Measurements from ENCODE around the gene DCHS1. TPM values are rescaled to one million over a fixed set of nuclear protein-coding genes. Genes with fewer than 3 reads are reported as not detected.

DCHS1 gene
- total RNA-seq, 6 donors from 2014 or later = 9.2 to 32.2 (median 12.8) TPM

DNA sequence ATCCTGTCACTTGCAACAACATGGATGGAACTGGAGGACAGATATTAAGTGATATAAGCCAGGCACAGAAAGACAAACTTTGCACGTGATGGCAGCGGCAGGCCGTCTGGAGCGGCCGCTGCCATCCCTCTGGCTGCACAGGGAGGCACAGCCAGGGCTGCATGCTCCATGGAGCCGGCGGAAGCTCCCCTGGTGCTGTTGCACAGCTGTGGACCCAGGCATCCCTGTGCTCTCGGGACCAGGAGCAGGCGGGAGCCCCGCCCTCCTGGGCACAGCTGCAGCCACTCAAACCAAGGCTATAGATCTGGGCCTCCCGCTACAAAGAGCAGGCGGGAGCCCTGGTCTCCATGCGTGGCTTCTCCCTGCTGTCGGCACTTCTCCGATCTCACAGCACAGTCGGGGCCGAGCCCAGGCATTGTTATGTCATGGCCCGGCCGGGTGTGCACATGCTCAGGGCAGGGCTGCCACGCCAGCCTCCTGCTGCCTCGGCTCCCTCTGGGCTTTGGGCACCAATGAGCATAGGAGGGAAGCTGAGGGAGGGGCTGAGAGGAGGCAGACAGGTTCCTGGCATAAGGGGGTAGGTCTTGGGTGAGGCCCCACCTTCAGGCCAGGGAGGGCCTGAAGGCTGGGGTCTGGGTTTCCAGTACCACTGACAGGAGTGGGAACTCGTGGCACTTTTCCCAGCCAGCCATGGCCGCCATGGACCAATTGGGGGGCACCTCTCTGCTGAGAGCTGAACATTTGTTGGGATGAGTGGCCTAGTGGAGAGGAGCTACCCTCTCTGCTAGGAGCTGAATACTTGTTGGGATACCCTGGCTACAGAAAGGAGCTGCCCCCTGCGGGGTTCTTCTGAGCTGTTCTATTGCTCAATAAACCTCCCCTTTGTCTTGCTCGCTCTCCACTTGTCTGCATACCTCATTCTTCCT is 68.9 kb downstream of the DCHS1 start:
- ATAC-seq (ENCODE audit: low FRiP score in 2 of 2) (peak; percentile 23 to 34), DNase-seq (peak in 1 of 2 donors; percentile 69)
- Histone ChIP-seq H3K27me3 (no peaks in the 10 kb centered on the region), H3K27ac (no peak overlapping the region), H3K4me1 (no peaks in the 10 kb centered on the region), H3K4me3 (no peak overlapping the region), H3K36me3 (peaks cover 0 to 2% (median 0%) of the 10 kb centered on the region in 4 donors), H3K9me3 (peaks cover 4 to 14% (median 9%) of the 10 kb centered on the region in 4 donors)
- 95 to 99% methylated on average over 10 to 25 of the region's 25 CpGs for WGBS, 2 donors
- TF ChIP-seq EP300 (IDR thresholded peaks at IDR 0.05) (no peak), POLR2A (IDR thresholded peaks at IDR 0.05) (no peak), POLR2AphosphoS5 (IDR thresholded peaks at IDR 0.05) (no peak)
- TF ChIP-seq, protein P1, sequence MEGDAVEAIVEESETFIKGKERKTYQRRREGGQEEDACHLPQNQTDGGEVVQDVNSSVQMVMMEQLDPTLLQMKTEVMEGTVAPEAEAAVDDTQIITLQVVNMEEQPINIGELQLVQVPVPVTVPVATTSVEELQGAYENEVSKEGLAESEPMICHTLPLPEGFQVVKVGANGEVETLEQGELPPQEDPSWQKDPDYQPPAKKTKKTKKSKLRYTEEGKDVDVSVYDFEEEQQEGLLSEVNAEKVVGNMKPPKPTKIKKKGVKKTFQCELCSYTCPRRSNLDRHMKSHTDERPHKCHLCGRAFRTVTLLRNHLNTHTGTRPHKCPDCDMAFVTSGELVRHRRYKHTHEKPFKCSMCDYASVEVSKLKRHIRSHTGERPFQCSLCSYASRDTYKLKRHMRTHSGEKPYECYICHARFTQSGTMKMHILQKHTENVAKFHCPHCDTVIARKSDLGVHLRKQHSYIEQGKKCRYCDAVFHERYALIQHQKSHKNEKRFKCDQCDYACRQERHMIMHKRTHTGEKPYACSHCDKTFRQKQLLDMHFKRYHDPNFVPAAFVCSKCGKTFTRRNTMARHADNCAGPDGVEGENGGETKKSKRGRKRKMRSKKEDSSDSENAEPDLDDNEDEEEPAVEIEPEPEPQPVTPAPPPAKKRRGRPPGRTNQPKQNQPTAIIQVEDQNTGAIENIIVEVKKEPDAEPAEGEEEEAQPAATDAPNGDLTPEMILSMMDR (IDR thresholded peaks at IDR 0.05) = no peak

DNA sequence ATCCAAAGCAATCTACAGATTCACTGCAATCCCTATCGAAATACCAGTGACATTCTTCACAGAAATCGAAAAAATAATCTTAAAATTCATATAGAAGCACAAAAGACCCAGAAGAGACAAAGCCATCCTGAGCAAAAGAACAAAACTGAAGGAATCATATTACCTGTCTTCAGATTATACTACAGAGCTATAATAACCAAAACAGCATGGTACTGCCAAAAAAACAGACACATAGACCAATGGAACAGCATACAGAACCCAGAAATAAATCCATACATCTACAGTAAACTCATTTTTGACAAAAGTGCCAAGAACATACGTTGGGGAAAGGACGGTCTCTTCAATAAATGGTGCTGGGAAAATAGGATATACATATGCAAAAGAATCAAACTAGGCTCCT is 71.1 kb downstream of the DCHS1 start:
- TF ChIP-seq POLR2A (IDR thresholded peaks at IDR 0.05) (no peak), POLR2AphosphoS5 (IDR thresholded peaks at IDR 0.05) (no peak), EP300 (IDR thresholded peaks at IDR 0.05) (no peak)
- TF ChIP-seq, protein P1 (IDR thresholded peaks at IDR 0.05) = no peak
- peaks cover 4 to 14% (median 9%) of the 10 kb centered on the region in 4 donors for H3K9me3 ChIP-seq
- no peak overlapping the region for H3K4me3 ChIP-seq
- WGBS, 2 donors = 92 to 97% methylated on average over 4 of the region's 4 CpGs
- no peak for ATAC-seq (ENCODE audit: low FRiP score in 2 of 2)
- no peaks in the 10 kb centered on the region for H3K36me3 ChIP-seq
- H3K4me1 ChIP-seq = no peaks in the 10 kb centered on the region
- H3K27ac ChIP-seq = no peak overlapping the region
- DNase-seq = no peak
- H3K27me3 ChIP-seq = no peaks in the 10 kb centered on the region

DNA sequence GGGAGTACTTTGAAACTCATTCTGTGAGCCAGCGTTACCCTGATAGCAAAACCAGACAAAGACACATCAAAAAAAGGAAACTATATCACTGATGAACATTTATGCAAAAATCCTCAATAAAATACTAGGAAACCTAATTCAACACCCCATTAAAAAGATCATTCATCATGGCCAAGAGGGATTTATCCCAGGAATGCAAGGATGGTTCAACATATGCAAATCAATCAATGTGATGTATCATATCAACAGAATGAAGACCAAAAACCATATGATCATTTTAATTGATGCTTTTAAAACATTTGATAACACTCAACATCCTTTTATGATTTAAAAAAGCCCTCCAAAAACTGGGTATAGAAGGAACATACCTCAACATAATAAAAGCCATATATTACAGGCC is 72.0 kb downstream of the DCHS1 start:
- no peaks in the 10 kb centered on the region for H3K27me3 ChIP-seq
- WGBS, 2 donors = 96 to 98% methylated on average over 1 of the region's 1 CpG
- no peak overlapping the region for H3K27ac ChIP-seq
- no peaks in the 10 kb centered on the region for H3K4me1 ChIP-seq
- H3K4me3 ChIP-seq = no peak overlapping the region
- TF ChIP-seq, protein P1 (IDR thresholded peaks at IDR 0.05) = no peak
- TF ChIP-seq POLR2A (IDR thresholded peaks at IDR 0.05) (no peak), EP300 (IDR thresholded peaks at IDR 0.05) (no peak), POLR2AphosphoS5 (IDR thresholded peaks at IDR 0.05) (no peak)
- peaks cover 4 to 14% (median 9%) of the 10 kb centered on the region in 4 donors for H3K9me3 ChIP-seq
- DNase-seq (no peak), ATAC-seq (ENCODE audit: low FRiP score in 2 of 2) (no peak)
- no peaks in the 10 kb centered on the region for H3K36me3 ChIP-seq

DNA sequence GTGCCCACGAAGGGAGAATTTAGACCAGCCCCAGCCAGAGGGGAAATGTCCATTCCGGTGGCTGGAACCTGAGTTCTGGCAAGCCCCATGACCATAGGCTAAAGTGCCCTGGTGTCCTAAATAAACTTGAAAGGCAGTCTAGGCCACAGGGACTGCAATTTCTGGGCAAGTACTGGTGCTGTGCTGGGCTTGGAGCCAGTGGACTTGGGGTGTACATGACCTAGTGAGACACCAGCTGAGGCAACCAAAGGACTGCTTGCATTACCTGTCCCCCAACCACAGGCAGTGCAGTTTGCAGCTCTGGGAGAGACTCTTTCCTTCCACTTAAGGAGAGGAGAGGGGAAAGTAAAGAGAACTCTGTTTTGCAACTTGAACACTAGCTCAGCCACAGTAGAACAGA is 75.9 kb downstream of the DCHS1 start:
- Histone ChIP-seq H3K36me3 (no peaks in the 10 kb centered on the region), H3K4me3 (no peak overlapping the region), H3K27ac (no peak overlapping the region), H3K4me1 (peaks cover 5 to 11% (median 7%) of the 10 kb centered on the region in 4 donors), H3K9me3 (peaks cover 4 to 14% (median 9%) of the 10 kb centered on the region in 4 donors), H3K27me3 (no peaks in the 10 kb centered on the region)
- TF ChIP-seq POLR2AphosphoS5 (IDR thresholded peaks at IDR 0.05) (no peak), POLR2A (IDR thresholded peaks at IDR 0.05) (no peak), EP300 (IDR thresholded peaks at IDR 0.05) (no peak)
- TF ChIP-seq, protein P1 (IDR thresholded peaks at IDR 0.05) = no peak
- DNase-seq = no peak
- WGBS, 2 donors = 93 to 100% methylated on average over 2 of the region's 2 CpGs
- ATAC-seq (ENCODE audit: low FRiP score in 2 of 2) = no peak

Measured in upper lobe of left lung (tissue), 6 donors.